ENCODE measurements around the gene DRAM1.

Gene DRAM1, protein sequence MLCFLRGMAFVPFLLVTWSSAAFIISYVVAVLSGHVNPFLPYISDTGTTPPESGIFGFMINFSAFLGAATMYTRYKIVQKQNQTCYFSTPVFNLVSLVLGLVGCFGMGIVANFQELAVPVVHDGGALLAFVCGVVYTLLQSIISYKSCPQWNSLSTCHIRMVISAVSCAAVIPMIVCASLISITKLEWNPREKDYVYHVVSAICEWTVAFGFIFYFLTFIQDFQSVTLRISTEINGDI

DNA sequence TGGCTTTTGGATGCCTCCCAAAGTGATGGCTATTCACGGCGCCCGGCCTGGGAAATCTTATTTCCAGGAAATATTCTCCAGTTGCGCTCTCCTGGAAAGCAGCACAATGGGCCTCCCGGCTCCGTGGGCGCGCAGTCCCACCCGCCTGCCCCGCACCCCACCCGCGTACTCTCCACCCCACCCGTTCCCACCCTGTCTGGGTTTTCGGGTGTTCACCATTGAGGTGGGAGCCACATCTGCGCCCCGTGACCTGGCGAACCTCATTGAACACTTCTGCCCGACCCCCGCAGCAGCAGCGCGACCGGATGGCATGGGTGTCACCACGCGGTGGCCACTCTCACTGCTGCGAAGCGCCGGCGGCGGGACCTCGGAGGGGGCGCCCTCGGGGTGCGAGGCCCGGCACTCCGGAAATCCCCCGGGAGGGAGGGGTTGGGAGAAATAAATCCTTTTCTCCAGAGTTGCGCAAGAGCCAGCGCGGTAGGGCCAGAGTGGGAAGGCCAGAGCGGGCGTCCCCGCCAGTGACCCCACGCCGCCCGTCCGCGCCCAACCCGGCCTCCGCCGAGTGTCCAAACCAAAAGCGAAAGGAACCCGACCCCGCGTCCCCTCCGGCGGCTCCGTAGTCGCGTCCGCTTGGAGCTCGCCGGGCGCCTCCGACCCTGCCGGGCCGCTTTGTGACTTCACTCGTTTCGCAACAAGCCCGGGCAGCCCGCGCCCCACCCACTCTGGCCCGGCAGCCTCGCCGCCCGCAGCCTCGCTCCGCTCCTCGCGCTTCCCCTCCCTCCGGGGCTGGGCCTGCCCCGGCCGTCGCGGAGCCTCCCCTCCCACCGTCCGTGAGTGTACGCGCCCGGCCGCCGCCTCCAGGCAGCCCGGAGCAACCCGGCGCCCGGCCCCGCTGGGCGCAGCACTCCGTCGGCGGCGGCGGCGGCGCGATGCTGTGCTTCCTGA, at the start of gene DRAM1:
TSS of gene DRAM1 (plus strand) at position 720 of the 945 bp plus-strand sequence. CDS start at position 930, 210 bp downstream.
- H3K27me3 ChIP-seq (ENCODE audit: control insufficient read depth in 1 of 2, insufficient read depth in 2 of 2, low read length in 2 of 2) = no peaks in the 10 kb centered on the region
- peaks cover 4% of the 10 kb centered on the region for H3K4me1 ChIP-seq (ENCODE audit: insufficient read depth, low read length)
- H3K4me3 ChIP-seq (ENCODE audit: low read depth in 1 of 2, low read length in 2 of 2) = peak within 1 kb of the TSS; percentile 67 to 93

GRCh38 chr12:101828463-101829196, 48.8 kb upstream of the DRAM1 start:
- Histone ChIP-seq H3K4me3 (ENCODE audit: low read depth in 1 of 2, low read length in 2 of 2) (no peak overlapping the region), H3K27ac (ENCODE audit: low read depth, low read length) (no peak overlapping the region), H3K4me1 (ENCODE audit: insufficient read depth, low read length) (peaks cover 30% of the 10 kb centered on the region)

More for the DNA sequence above, at the start of gene DRAM1:
- H3K9ac ChIP-seq (ENCODE audit: low read length) = peak within 1 kb of the TSS; percentile 81
- no peaks in the 10 kb centered on the region for H3K36me3 ChIP-seq (ENCODE audit: insufficient read depth, low read length)
- peak within 1 kb of the TSS; percentile 95 for H3K27ac ChIP-seq (ENCODE audit: low read depth, low read length)
- no peaks in the 10 kb centered on the region for H3K9me3 ChIP-seq (ENCODE audit: low read length)

DNA sequence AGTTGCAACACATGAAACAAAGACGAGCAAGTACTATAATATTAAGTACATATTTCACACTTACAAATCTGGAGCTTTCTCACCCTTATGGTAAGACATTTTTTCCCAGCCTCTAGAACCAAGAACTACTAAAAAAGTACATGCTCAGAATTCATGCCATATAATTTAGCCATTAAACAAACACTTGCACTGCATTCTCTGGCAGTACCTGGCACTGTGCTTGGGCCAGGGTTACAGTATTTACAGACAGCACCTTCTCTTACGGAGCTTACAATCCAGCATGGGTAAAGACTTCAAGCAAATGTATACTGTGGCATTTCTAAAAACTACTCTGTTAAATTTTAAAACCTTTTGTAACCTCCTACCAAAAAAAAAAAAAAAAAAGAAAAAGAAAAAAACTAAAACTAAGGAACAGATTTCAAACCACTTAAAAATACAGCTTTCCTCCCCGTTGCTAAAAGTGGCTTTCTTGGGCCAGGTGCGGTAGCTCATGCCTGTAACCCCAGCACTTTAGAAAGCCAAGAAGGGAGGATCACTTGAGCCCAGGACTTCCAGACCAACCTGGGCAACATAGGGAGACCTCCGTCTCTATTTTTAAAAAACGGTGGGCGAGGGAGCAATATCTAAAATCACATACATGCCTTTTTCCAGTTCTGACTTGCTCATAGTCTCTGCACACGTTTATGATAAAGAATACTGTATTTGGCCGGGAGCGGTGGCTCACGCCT, 47.6 kb upstream of the DRAM1 start:
- peak overlapping the region; percentile 88 to 91 for H3K4me3 ChIP-seq (ENCODE audit: low read depth in 1 of 2, low read length in 2 of 2)
- H3K9me3 ChIP-seq (ENCODE audit: low read length) = no peaks in the 10 kb centered on the region
- H3K4me1 ChIP-seq (ENCODE audit: insufficient read depth, low read length) = peaks cover 22% of the 10 kb centered on the region
- no peaks in the 10 kb centered on the region for H3K27me3 ChIP-seq (ENCODE audit: control insufficient read depth in 1 of 2, insufficient read depth in 2 of 2, low read length in 2 of 2)
- peak overlapping the region; percentile 88 for H3K27ac ChIP-seq (ENCODE audit: low read depth, low read length)
- H3K36me3 ChIP-seq (ENCODE audit: insufficient read depth, low read length) = no peaks in the 10 kb centered on the region
- peak overlapping the region; percentile 58 for H3K9ac ChIP-seq (ENCODE audit: low read length)

More at GRCh38 chr12:101828463-101829196, 48.8 kb upstream of the DRAM1 start:
- Histone ChIP-seq H3K27me3 (ENCODE audit: control insufficient read depth in 1 of 2, insufficient read depth in 2 of 2, low read length in 2 of 2) (no peaks in the 10 kb centered on the region), H3K36me3 (ENCODE audit: insufficient read depth, low read length) (no peaks in the 10 kb centered on the region), H3K9ac (ENCODE audit: low read length) (no peak overlapping the region), H3K9me3 (ENCODE audit: low read length) (no peaks in the 10 kb centered on the region)

DNA sequence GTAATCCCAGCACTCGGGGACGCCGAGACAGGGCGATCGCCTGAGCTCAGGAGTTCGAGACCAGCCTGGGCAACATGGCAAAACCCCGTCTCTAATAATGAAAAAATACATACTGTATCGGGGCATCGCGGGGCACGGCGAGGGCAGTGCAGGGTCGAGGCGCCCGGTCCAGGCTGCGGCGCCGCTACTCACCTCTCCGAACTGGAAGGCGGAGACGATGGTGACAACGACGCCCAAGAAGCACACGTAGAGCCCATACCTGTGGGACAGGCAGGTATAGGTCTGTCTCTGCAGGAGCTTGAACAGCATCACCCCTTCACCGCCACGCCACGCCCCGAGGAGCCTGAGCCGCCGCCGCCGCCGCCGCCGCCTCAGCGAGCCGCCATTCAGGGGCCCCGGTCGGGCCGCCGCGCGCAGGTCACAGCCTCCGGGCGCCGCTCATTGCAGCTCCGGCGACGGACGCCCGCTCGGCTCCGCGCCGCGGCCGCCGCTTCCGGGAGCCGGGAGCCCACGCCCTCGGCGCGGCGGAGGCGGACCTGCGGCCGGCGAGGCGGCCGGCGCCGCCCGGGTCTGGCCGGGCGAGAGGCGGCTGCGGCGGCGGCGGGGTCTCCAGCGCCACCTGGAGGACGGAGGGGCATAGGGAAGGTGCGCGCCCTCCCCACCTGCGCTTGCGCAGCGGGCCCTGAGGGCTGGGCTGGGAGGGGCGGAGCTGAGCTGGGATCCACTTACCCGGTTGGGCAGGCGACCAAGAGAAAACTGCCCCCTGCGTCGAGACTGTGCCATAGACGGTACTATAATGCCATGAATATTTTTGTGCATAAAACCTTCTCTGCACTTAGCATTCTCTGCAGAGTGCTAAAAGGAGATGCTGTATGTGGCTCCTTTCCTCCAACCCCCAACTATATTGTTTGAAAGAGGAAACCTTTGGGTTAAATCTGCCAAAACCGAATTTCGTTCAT, 46.7 kb upstream of the DRAM1 start, which contains the start of gene GNPTAB:
TSS of gene GNPTAB (minus strand) at position 593 of the 959 bp plus-strand sequence. CDS start at position 309, 284 bp downstream.
- Histone ChIP-seq H3K4me1 (ENCODE audit: insufficient read depth, low read length) (peaks cover 16% of the 10 kb centered on the region), H3K27ac (ENCODE audit: low read depth, low read length) (peak within 1 kb of the TSS; percentile 88), H3K9me3 (ENCODE audit: low read length) (no peaks in the 10 kb centered on the region), H3K4me3 (ENCODE audit: low read depth in 1 of 2, low read length in 2 of 2) (peak within 1 kb of the TSS; percentile 88 to 91), H3K27me3 (ENCODE audit: control insufficient read depth in 1 of 2, insufficient read depth in 2 of 2, low read length in 2 of 2) (no peaks in the 10 kb centered on the region), H3K9ac (ENCODE audit: low read length) (peak within 1 kb of the TSS; percentile 58), H3K36me3 (ENCODE audit: insufficient read depth, low read length) (no peaks in the 10 kb centered on the region)

DNA sequence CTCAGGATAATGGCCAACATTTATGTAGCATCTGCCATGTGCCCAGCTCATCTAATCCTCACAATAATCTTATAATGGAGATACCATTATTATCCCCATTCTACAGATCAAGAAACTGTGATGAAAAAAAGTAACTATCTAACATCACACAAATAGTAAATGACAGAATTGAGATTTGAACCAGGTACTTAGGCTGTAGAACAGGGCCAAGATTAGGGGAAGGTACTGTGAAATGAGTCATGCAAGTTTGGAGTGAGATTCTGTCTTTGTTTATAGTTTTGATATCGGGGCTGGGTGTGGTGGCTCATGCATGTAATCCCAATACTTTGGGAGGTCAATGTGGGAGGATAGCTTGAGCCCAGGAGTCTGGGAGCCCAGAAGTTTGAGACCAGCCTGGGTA, 45.4 kb upstream of the DRAM1 start:
- Histone ChIP-seq H3K27ac (ENCODE audit: low read depth, low read length) (no peak overlapping the region), H3K27me3 (ENCODE audit: control insufficient read depth in 1 of 2, insufficient read depth in 2 of 2, low read length in 2 of 2) (no peaks in the 10 kb centered on the region), H3K36me3 (ENCODE audit: insufficient read depth, low read length) (no peaks in the 10 kb centered on the region), H3K4me3 (ENCODE audit: low read depth in 1 of 2, low read length in 2 of 2) (no peak overlapping the region), H3K9ac (ENCODE audit: low read length) (no peak overlapping the region), H3K4me1 (ENCODE audit: insufficient read depth, low read length) (peaks cover 16% of the 10 kb centered on the region), H3K9me3 (ENCODE audit: low read length) (no peaks in the 10 kb centered on the region)

DNA sequence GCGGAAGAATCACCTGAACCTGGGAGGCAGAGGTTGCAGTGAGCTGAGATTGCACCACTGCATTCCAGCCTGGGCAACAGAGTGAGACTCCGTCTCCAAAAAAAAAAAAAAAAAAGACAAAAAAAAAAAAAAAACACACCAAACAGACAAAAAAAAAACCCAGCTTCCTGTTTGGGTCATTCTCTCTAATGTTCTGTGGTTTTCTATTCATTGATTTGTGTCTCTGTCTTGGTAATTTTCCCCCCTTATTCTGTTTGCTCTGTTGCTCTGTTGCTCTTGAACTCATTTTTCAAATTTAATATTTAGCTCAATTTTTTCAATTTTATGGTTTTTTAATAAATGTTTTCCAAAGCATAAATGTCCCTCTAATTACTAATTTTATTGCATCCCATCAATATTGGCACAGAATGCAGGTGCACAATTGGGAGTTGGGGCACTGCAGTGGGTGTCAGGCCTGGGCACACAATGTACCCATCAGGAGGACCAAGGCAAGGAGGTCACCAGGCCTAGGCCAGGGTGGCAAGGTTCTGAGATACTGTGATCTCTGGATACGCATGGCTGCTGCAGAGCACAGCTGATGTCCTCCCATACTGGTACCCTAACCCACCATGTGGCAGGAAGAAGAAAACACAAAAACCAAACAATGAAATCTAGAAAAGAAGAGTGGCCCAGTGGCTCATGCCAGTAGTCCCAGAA, 38.6 kb upstream of the DRAM1 start:
- Histone ChIP-seq H3K4me3 (ENCODE audit: low read depth in 1 of 2, low read length in 2 of 2) (no peak overlapping the region), H3K27me3 (ENCODE audit: control insufficient read depth in 1 of 2, insufficient read depth in 2 of 2, low read length in 2 of 2) (no peaks in the 10 kb centered on the region), H3K4me1 (ENCODE audit: insufficient read depth, low read length) (no peaks in the 10 kb centered on the region), H3K9me3 (ENCODE audit: low read length) (no peaks in the 10 kb centered on the region), H3K36me3 (ENCODE audit: insufficient read depth, low read length) (no peaks in the 10 kb centered on the region), H3K9ac (ENCODE audit: low read length) (no peak overlapping the region), H3K27ac (ENCODE audit: low read depth, low read length) (no peak overlapping the region)

DNA sequence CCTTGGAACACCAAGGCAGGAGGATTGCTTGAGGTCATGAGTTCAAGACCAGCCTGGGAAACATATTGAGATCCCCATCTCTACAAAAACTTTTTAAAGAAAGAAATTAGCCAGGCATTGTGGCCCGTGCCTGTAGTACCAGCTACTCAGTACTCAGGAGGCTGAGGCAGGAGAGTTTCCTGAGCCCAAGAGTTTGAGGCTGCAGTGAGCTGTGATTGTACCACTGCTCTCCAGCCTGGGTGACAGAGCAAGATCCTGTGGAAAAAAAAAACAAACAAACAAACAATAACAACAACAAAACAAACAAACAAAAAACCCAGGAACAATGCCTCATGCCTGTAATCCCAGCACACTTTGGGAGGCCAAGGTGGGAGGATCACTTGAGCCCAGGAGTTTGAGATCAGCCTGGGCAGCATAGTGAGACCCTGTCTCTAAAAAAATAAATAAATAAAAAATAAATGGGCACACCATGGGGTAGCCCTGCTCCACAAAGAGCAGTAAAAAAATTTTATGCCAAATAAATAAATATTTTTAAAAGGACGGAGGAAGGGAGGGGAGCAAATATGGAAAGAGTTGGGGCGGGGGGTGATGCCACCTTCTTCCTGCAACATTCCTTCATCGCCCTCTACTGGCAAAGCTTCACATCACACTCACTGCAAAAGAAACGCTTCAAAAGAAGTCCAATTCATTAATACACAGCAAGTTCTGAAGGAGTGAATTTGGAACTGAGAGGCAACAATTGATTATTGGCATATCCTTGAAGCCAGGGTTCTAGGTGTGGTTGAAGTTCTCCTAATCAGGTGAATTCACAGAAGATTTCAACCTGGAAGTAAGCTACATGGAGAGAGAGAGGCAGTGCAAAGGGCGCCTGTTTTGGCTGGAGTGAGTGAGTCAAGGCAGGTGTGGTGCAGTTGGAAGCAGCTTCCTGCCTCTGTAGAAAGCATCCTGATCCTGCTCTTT, 37.8 kb upstream of the DRAM1 start:
- Histone ChIP-seq H3K4me1 (ENCODE audit: insufficient read depth, low read length) (no peaks in the 10 kb centered on the region), H3K9me3 (ENCODE audit: low read length) (no peaks in the 10 kb centered on the region), H3K27ac (ENCODE audit: low read depth, low read length) (no peak overlapping the region), H3K9ac (ENCODE audit: low read length) (no peak overlapping the region), H3K4me3 (ENCODE audit: low read depth in 1 of 2, low read length in 2 of 2) (no peak overlapping the region), H3K36me3 (ENCODE audit: insufficient read depth, low read length) (no peaks in the 10 kb centered on the region), H3K27me3 (ENCODE audit: control insufficient read depth in 1 of 2, insufficient read depth in 2 of 2, low read length in 2 of 2) (no peaks in the 10 kb centered on the region)

- Histone ChIP-seq H3K27ac (ENCODE audit: low read depth, low read length) (no peak overlapping the region), H3K36me3 (ENCODE audit: insufficient read depth, low read length) (no peaks in the 10 kb centered on the region), H3K9ac (ENCODE audit: low read length) (no peak overlapping the region), H3K9me3 (ENCODE audit: low read length) (no peaks in the 10 kb centered on the region), H3K4me3 (ENCODE audit: low read depth in 1 of 2, low read length in 2 of 2) (no peak overlapping the region), H3K4me1 (ENCODE audit: insufficient read depth, low read length) (no peaks in the 10 kb centered on the region), H3K27me3 (ENCODE audit: control insufficient read depth in 1 of 2, insufficient read depth in 2 of 2, low read length in 2 of 2) (no peaks in the 10 kb centered on the region)
Measured at GRCh38 chr12:101841069-101841468, 36.3 kb upstream of the DRAM1 start.

- Histone ChIP-seq H3K4me3 (ENCODE audit: low read depth in 1 of 2, low read length in 2 of 2) (no peak overlapping the region), H3K9me3 (ENCODE audit: low read length) (no peaks in the 10 kb centered on the region), H3K36me3 (ENCODE audit: insufficient read depth, low read length) (no peaks in the 10 kb centered on the region), H3K9ac (ENCODE audit: low read length) (no peak overlapping the region), H3K27me3 (ENCODE audit: control insufficient read depth in 1 of 2, insufficient read depth in 2 of 2, low read length in 2 of 2) (no peaks in the 10 kb centered on the region), H3K4me1 (ENCODE audit: insufficient read depth, low read length) (no peaks in the 10 kb centered on the region), H3K27ac (ENCODE audit: low read depth, low read length) (no peak overlapping the region)
Measured at GRCh38 chr12:101845137-101845711, 32.2 kb upstream of the DRAM1 start.

Measured in muscle layer of colon (tissue), 2 donors.